PC-9 (cell line): ENCODE measurements around the gene GGTLC2. TPM values are rescaled to one million over a fixed set of nuclear protein-coding genes. Genes with fewer than 3 reads are reported as not detected.

Source experiments
- BruUV-seq: library from RNA; stranded (reverse); fragments of 400-500 nt; replicated peaks from 2 replicates; lab custom pipeline; 2021; lab: Mats Ljungman, UMichigan
- CTCF ChIA-PET: fragments of 300-600 bp; sonication (Branson Sonifier 250); formaldehyde crosslinking; loops from one replicate; lab custom pipeline; 2022; ENCODE audit warnings: antibody characterized with exemption; lab: Charles Lee
- POLR2A ChIA-PET: fragments of 300-600 bp; sonication (Branson Sonifier 250); formaldehyde crosslinking; loops from one replicate; lab custom pipeline; 2022; ENCODE audit warnings: antibody characterized with exemption; ENCODE audit not compliant: unreplicated experiment; lab: Charles Lee
- DNase-seq, 2 experiments: peaks; one replicate each; pipeline versions ENCODE4 v3.0.0 to v3.0.0-alpha.2; 2015 to 2022; ENCODE audit warnings: mixed read lengths in 1 of 2
- H2AFZ ChIP-seq: fragments of 200-600 bp; sonication (generic); 2 replicates; pipeline ENCODE4 v1.8.1; 2017; ENCODE audit warnings: antibody characterized with exemption
- H3F3A ChIP-seq: fragments of 200-600 bp; sonication (generic); 2 replicates; pipeline ENCODE4 v1.8.1; 2017; ENCODE audit warnings: antibody characterized with exemption, mild to moderate bottlenecking, low read depth; ENCODE audit not compliant: insufficient read depth
- H3K27ac ChIP-seq: fragments of 200-600 bp; sonication (generic); 2 replicates; pipeline ENCODE4 v1.6.1; 2016; ENCODE audit warnings: mixed run types
- H3K27me3 ChIP-seq: fragments of 200-600 bp; sonication (generic); 2 replicates; pipeline ENCODE4 v1.6.1; 2016; ENCODE audit warnings: low read depth, mixed run types; ENCODE audit not compliant: insufficient read depth
- H3K36me3 ChIP-seq: fragments of 200-600 bp; sonication (generic); 2 replicates; pipeline ENCODE4 v1.6.1; 2016; ENCODE audit warnings: low read depth, mixed run types
- H3K4me1 ChIP-seq: fragments of 200-600 bp; sonication (generic); replicated peaks from 2 replicates; pipeline ENCODE4 v1.6.1; 2016; ENCODE audit warnings: mixed run types; ENCODE audit not compliant: insufficient read depth
- H3K4me2 ChIP-seq: fragments of 200-600 bp; sonication (generic); 2 replicates; pipeline ENCODE4 v1.6.1; 2017; ENCODE audit warnings: mixed run types
- H3K4me3 ChIP-seq: fragments of 200-600 bp; sonication (generic); 2 replicates; pipeline ENCODE4 v1.6.1; 2016; ENCODE audit warnings: mixed run types
- H3K79me2 ChIP-seq: fragments of 200-600 bp; sonication (generic); 2 replicates; pipeline ENCODE4 v1.6.1; 2017; ENCODE audit warnings: low read depth, mixed run types
- H3K9me2 ChIP-seq: fragments of 200-600 bp; sonication (generic); 2 replicates; pipeline ENCODE4 v1.8.1; 2017; ENCODE audit warnings: mild to moderate bottlenecking; ENCODE audit not compliant: insufficient read depth
- H3K9me3 ChIP-seq: fragments of 200-600 bp; sonication (generic); 2 replicates; pipeline ENCODE4 v1.8.1; 2016; ENCODE audit warnings: low read depth; ENCODE audit not compliant: insufficient read depth
- H4K20me1 ChIP-seq: fragments of 200-600 bp; sonication (generic); 2 replicates; pipeline ENCODE4 v1.8.1; 2017; ENCODE audit not compliant: insufficient read depth
- CTCF ChIP-seq: fragments of 200-600 bp; sonication (generic); conservative IDR thresholded peaks from 2 replicates; pipeline ENCODE4 v1.6.1; 2017; ENCODE audit warnings: mixed run types, antibody characterized with exemption, mild to moderate bottlenecking, moderate library complexity
- EZH2 ChIP-seq: fragments of 200-600 bp; sonication (generic); IDR thresholded peaks from 2 replicates; pipeline ENCODE4 v1.8.0; 2017; ENCODE audit warnings: antibody characterized with exemption, low read depth
- intact Hi-C: fragments of 100-400 bp; cut with micrococcal nuclease; formaldehyde crosslinking; loops from one replicate; pipeline ENCODE4 v1.10.0; 2022; ENCODE audit not compliant: unreplicated experiment
- total RNA-seq: library from RNA; stranded (reverse); gene quantifications from 2 replicates; pipeline ENCODE4 v1.2.3, GENCODE V29; 2021

Gene GGTLC2
- total RNA-seq, 1 experiment from 2014 or later = not detected

- no peak for DNase-seq
- Histone ChIP-seq H3K36me3 (no peaks in the 10 kb centered on the region), H3K79me2 (no peaks in the 10 kb centered on the region), H3F3A (no peaks in the 10 kb centered on the region), H3K9me3 (no peaks in the 10 kb centered on the region), H3K4me1 (no peaks in the 10 kb centered on the region), H3K9me2 (no peaks in the 10 kb centered on the region), H4K20me1 (no peaks in the 10 kb centered on the region), H3K4me2 (no peak overlapping the region), H3K27me3 (peaks cover 71% of the 10 kb centered on the region), H3K4me3 (no peak overlapping the region), H2AFZ (no peak overlapping the region), H3K27ac (no peak overlapping the region)
- ChIA-PET POLR2A (no interaction called here), CTCF (no interaction called here)
- no TSS peak for BruUV-seq
- TF ChIP-seq EZH2 (no peak), CTCF (no peak)
- intact Hi-C loops = no loop called here
Measured at GRCh38 chr22:22657712-22658111, 13.3 kb downstream of the GGTLC2 start.

DNA sequence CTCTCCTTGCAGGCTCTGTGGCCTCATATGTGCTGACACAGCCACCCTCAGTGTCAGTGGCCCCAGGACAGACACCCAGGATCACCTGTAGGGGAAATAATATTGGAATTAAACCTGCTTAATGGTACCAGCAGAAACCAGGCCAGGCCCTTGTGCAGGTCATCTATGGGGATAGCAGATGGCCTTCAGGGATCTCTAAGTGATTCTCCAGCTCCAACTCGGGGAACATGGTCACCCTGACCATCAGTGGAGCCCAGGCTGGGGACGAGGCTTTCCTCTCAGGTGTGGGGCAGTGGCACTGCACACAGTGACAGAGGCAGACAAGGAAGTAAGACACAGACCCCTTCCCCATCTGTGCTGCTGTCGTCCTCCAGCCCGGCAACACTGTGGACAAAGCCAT lies 16.9 kb downstream of the GGTLC2 start:
- Histone ChIP-seq H3F3A (no peaks in the 10 kb centered on the region), H3K36me3 (no peaks in the 10 kb centered on the region), H3K27ac (no peak overlapping the region), H3K79me2 (no peaks in the 10 kb centered on the region), H2AFZ (no peak overlapping the region), H4K20me1 (no peaks in the 10 kb centered on the region), H3K9me3 (no peaks in the 10 kb centered on the region), H3K4me1 (no peaks in the 10 kb centered on the region), H3K9me2 (no peaks in the 10 kb centered on the region), H3K27me3 (peaks cover 59% of the 10 kb centered on the region), H3K4me3 (no peak overlapping the region), H3K4me2 (no peak overlapping the region)
- CTCF ChIA-PET = no interaction called here
- POLR2A ChIA-PET = no interaction called here
- DNase-seq = no peak
- no TSS peak for BruUV-seq
- intact Hi-C loops = no loop called here
- TF ChIP-seq EZH2 (no peak), CTCF (no peak)

DNA sequence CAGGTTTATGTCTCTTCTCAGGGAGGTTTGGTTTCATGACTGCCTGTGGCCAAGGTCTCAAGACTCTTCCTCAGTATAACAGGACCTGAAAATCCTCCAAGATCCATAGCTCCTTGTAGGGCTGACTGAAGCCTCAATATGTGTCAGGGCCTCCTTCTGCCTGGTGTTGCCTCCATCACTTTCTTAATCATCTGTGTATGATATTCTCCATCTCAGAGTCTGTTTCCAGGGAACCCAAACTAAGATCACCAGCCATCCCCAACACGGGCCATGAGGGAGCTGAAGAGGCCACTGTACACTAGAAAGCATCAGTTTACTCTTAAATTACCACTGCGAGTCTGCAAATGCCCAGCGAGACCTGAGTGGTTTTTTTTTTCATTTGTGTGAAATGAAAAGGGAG lies 17.7 kb downstream of the GGTLC2 start:
- Histone ChIP-seq H4K20me1 (no peaks in the 10 kb centered on the region), H3K79me2 (no peaks in the 10 kb centered on the region), H3K27me3 (peaks cover 53% of the 10 kb centered on the region), H3K27ac (no peak overlapping the region), H2AFZ (no peak overlapping the region), H3K9me2 (no peaks in the 10 kb centered on the region), H3K4me3 (no peak overlapping the region), H3K36me3 (no peaks in the 10 kb centered on the region), H3K9me3 (no peaks in the 10 kb centered on the region), H3K4me1 (no peaks in the 10 kb centered on the region), H3K4me2 (no peak overlapping the region), H3F3A (no peaks in the 10 kb centered on the region)
- TF ChIP-seq CTCF (no peak), EZH2 (no peak)
- ChIA-PET CTCF (no interaction called here), POLR2A (no interaction called here)
- no peak for DNase-seq
- BruUV-seq = no TSS peak
- intact Hi-C loops = no loop called here
